Stimulated activated CD4-positive, alpha-beta T cell treated with anti-CD3 and anti-CD28 coated beads, Interleukin-15, amount 100 ng/mL, for 24 hours (primary cell): ENCODE data around the gene FANCF.

Experiments used
- DNase-seq: peaks from one replicate; pipeline ENCODE4 v3.0.0-alpha.2; 2020

The FANCF gene

DNA sequence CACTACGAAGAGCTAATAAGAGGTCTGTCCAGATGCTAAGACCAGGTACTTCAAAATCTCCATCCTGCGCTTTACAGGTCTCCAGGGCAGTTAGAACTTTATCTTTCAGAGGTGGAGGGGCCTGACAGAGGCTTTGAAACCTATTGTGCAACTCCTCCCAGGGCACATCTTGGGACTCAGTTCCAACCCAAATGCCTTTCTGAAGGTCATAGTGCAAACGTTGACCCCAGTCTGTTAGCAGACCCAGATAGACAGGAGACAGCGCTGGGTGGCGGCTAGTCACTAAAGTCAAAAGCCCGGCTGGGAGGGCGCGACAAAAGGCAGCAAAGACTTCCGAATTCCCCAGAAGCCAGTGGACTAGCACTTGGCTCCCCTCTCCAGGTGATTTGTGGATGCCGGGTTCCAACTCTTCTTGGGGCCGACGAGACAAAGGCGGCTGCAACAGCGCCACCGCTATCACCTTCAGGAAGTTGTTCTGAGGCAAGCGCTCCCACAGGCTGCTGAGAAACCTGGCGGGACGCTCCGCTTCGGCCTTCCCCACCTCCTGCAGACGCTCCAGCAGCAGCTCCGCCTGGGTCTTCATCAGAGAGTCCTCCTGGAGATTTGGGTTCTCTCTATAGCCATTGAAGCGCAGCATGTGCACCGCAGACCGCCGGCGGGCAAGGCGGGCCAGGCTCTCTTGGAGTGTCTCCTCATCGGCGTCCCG lies 728 bp downstream of the FANCF start:
- DNase-seq = peak; percentile 75

GRCh38 chr11:22617868-22618267 lies 7.8 kb downstream of the FANCF start:
- no peak for DNase-seq

- no peak for DNase-seq
Measured at GRCh38 chr11:22603933-22604332, 21.7 kb downstream of the FANCF start.

DNA sequence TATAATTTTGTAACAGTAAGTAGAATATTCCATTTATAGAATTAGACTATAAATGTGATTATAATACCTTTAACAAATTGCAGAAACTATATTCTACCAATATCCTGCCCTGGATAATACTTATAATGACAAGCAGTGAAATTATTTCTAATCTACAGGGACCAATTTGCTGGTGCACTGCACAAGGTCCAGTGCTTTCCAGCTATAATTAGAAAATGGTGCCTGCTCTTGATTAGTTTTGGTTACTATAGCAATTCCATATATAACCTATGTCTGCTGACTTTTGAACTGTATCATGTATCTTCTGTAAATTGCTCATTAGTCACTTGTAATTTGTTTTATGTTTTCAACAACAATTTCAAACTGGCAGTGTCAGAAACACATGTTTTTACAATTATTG lies 23.1 kb downstream of the FANCF start:
- no peak for DNase-seq

DNA sequence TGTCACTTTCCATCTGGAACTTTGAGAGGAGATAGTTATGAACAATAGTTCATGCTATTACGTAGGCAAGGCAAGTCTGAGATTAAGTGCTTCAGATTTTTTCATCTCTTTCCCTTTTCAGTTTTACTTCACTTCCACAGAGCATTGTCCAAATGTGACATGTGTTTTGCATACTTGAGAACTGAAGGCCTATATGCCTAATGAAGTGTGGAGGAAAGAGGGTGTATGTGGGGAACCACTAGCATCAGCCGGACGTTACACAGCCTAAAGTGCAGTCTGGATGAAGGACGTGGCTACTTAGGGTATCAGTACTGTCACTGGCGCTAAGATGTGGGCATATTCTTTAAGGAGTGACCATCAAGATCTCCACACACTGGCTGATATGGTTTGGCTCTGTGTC lies 26.2 kb downstream of the FANCF start:
- DNase-seq = no peak

DNA sequence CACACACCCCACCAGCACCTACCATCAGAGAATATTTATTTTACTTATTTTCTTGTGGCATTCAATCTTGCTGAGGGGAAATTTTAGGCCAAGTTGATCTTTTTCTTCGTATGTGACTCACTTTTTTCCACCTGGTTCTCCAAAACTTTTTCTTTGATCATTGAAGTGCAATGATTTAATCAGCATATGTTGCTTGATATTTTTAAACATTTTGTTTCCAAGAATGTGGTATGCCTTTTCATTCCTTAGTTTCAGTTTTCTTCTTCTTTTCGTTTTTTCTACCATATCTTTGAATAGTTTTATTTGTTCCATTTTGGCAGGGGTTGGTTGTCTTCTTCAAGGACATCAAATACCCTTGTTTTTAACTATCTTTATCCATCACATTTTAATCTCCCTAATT lies 28.6 kb downstream of the FANCF start:
- DNase-seq = no peak

DNA sequence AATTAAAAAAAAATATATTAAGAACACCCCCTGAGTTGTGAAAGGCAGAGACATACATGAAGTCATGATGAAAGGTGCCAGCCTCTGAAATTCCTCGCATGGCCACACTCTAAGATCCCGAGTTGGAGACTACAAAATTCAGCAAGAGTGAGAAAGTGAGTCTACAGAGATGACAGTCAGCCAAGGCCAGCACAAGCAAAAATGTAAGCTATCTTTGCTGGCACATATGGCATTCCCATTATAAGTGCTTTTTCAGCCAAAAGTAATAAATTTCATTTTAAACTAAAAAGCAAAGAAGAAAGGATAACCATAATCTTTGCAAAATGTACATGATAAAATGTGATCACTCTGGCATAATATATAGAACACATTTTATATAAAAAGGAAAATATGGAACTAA lies 40.6 kb downstream of the FANCF start:
- DNase-seq = no peak

DNA sequence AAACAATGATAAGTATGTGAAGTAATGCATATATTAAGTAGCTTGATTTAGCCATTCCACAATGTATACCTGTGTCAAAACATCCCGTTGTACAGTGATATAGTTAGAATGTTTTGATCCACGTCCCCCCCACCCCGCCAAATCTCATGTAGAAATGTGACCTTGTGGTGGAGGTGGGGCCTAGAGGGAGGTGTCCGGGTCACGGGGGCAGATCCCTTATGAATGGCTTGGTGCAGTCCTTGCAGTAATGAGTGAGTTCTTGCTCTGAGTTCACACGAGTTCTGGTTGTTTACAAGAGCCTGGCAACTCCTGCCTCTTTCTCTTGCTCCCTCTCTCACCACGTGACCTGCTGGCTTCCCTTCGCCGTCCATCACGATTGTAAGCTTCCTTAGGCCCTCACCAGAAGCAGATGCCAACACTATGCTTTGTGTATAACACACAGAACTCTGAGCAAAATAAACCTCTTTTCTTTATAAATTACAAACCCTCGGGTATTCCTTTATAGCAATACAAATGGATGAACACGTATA lies 41.6 kb downstream of the FANCF start:
- no peak for DNase-seq

- DNase-seq = no peak
Measured at GRCh38 chr11:22582151-22582410, 43.5 kb downstream of the FANCF start.

- DNase-seq = no peak
Measured at GRCh38 chr11:22581354-22582150, 44.1 kb downstream of the FANCF start.

- DNase-seq = no peak
Measured at GRCh38 chr11:22577854-22578253, 47.8 kb downstream of the FANCF start.
